Subcutaneous adipose tissue (tissue), 4 donors: ENCODE measurements around the gene SYCP1. TPM values are rescaled to one million over a fixed set of nuclear protein-coding genes. Genes with fewer than 3 reads are reported as not detected.

Experiments used
- CTCF ChIP-seq: fragments of 450-650 bp; IDR thresholded peaks from one replicate; pipeline ENCODE4 v1.5.1; 2016; ENCODE audit warnings: low read depth, mild to moderate bottlenecking, control low read depth, antibody characterized with exemption, moderate library complexity
- total RNA-seq, 4 donors: library from RNA; depleted of rRNA; stranded (reverse); fragments of >200 nt; gene quantifications; one replicate each; pipeline ENCODE4 v1.1.0, GENCODE V29; 2016

SYCP1 gene
- total RNA-seq, 4 donors from 2014 or later: 0.33 to 0.44 TPM; not detected in 2

DNA sequence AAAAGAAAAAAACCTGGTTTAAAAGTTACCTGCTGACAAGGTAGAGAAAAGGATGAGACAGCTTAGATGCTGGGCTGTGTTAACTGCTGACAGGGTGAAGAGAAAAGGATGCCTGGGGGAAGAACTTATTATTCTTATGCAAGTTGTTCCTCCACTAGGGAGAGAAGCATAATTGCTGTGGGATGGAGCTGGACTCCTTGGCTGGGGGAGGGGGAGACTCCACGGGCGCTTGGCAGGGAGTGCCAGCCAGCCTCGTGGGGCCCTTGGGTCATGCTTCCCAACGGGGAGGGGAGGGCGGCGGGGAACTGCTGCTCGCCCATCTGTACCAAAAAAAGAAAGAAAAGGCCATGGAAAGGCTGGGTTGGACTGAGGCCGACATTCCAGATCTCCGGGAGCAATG lies 47.2 kb downstream of the SYCP1 start:
- no peak for TF ChIP-seq CTCF

DNA sequence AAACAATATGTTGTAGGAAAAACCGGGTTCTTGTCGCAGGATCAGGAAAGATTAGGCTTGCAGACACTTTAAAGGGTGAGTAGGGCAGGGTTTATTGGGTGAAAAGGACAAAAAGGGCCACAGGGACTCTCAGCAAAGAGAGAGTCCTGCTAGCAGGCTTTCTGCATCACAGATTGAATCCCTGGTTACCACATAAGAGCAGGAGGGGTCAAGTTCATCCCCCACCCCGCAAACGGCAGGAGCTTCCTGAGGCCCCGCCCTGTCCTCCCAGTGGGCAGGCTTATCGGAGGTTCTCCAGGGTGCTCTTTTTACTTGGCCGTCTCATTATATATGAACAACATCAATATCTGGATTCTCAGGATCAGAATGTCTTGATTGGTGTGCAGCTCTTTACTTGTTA lies 47.7 kb downstream of the SYCP1 start:
- TF ChIP-seq CTCF: no peak

DNA sequence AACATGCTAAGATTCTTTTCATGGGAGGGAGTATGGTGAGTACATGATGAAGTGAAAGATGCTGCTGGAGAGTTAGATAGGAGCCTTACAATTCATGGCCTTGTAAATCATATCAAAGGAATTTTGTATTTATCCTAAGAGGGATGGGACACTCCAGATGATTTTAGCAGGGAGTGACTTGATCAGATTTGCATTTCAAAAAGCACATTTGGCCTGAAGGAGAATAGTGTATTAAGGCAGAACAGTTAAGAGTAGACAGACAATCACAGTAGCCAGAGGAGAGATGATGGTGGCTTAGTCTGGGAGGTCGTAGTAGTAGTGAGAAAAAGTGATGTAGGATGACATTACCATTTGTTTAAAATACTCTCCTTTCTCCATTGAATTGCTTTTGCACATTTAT lies 48.8 kb downstream of the SYCP1 start:
- TF ChIP-seq CTCF: no peak

GRCh38 chr1:114926607-114927006 lies 71.9 kb downstream of the SYCP1 start:
- no peak for TF ChIP-seq CTCF

GRCh38 chr1:114927401-114927800 lies 72.7 kb downstream of the SYCP1 start:
- TF ChIP-seq CTCF: no peak

- no peak for TF ChIP-seq CTCF
Measured at GRCh38 chr1:114956570-114956969, 101.9 kb downstream of the SYCP1 start.

- no peak for TF ChIP-seq CTCF
Measured at GRCh38 chr1:114959423-114959822, 104.8 kb downstream of the SYCP1 start.
